ENCODE data around the gene SLIT3. TPM values are rescaled to one million over a fixed set of nuclear protein-coding genes. Genes with fewer than 3 reads are reported as not detected.
A peak's percentile ranks its signal among the peaks of the same experiment; 100 is the strongest.

Gene SLIT3
- total and polyA plus RNA-seq, 5 donors from 2014 or later: not detected

- Histone ChIP-seq H3K27ac (ENCODE audit: insufficient read depth, low read length, poor library complexity, severe bottlenecking) (no peak overlapping the region), H3K27me3 (ENCODE audit: control insufficient read depth, insufficient read depth, low read length) (no peaks in the 10 kb centered on the region), H3K36me3 (ENCODE audit: control insufficient read depth, insufficient read depth, low read length) (no peaks in the 10 kb centered on the region), H3K4me1 (ENCODE audit: control insufficient read depth, insufficient read depth, low read length, poor library complexity, severe bottlenecking) (no peaks in the 10 kb centered on the region), H3K9me3 (ENCODE audit: control insufficient read depth in 2 of 2, low read length in 2 of 2) (no peaks in the 10 kb centered on the region), H3K4me3 (ENCODE audit: low read depth, low read length) (no peak overlapping the region)
- no peaks in the 10 kb centered on the region for H3K36me3 Mint-ChIP-seq
- DNase-seq (no peak), ATAC-seq (ENCODE audit: low read depth in 2 of 2) (no peak)
- H3K4me1 Mint-ChIP-seq: no peaks in the 10 kb centered on the region
- no peak overlapping the region for H3K4me3 Mint-ChIP-seq
- no peak overlapping the region for H3K27ac Mint-ChIP-seq
- no peaks in the 10 kb centered on the region for H3K9me3 Mint-ChIP-seq
- H3K27me3 Mint-ChIP-seq: peaks cover 10% of the 10 kb centered on the region
Measured at GRCh38 chr5:168939887-168940544, 360.9 kb downstream of the SLIT3 start.

- H3K4me1 ChIP-seq (ENCODE audit: control insufficient read depth, insufficient read depth, low read length, poor library complexity, severe bottlenecking): no peaks in the 10 kb centered on the region
- no peaks in the 10 kb centered on the region for H3K36me3 ChIP-seq (ENCODE audit: control insufficient read depth, insufficient read depth, low read length)
- no peak overlapping the region for H3K27ac ChIP-seq (ENCODE audit: insufficient read depth, low read length, poor library complexity, severe bottlenecking)
- Mint-ChIP-seq H3K36me3 (no peaks in the 10 kb centered on the region), H3K4me1 (no peaks in the 10 kb centered on the region), H3K27me3 (peaks cover 10% of the 10 kb centered on the region), H3K27ac (peak overlapping the region in 1 of 3 donors; percentile 28), H3K9me3 (no peaks in the 10 kb centered on the region), H3K4me3 (no peak overlapping the region)
- H3K27me3 ChIP-seq (ENCODE audit: control insufficient read depth, insufficient read depth, low read length): no peaks in the 10 kb centered on the region
- H3K4me3 ChIP-seq (ENCODE audit: low read depth, low read length): no peak overlapping the region
- no peak for DNase-seq
- ATAC-seq (ENCODE audit: low read depth in 2 of 2): no peak
- no peaks in the 10 kb centered on the region for H3K9me3 ChIP-seq (ENCODE audit: control insufficient read depth in 2 of 2, low read length in 2 of 2)
Measured at GRCh38 chr5:168939156-168939800, 361.7 kb downstream of the SLIT3 start.

- no peak overlapping the region for H3K27ac Mint-ChIP-seq
- no peaks in the 10 kb centered on the region for H3K36me3 Mint-ChIP-seq
- no peaks in the 10 kb centered on the region for H3K36me3 ChIP-seq (ENCODE audit: control insufficient read depth, insufficient read depth, low read length)
- no peak for DNase-seq
- H3K27me3 Mint-ChIP-seq: peaks cover 7% of the 10 kb centered on the region
- no peak overlapping the region for H3K27ac ChIP-seq (ENCODE audit: insufficient read depth, low read length, poor library complexity, severe bottlenecking)
- ATAC-seq (ENCODE audit: low read depth in 2 of 2): no peak
- no peak overlapping the region for H3K4me3 Mint-ChIP-seq
- no peaks in the 10 kb centered on the region for H3K4me1 Mint-ChIP-seq
- no peaks in the 10 kb centered on the region for H3K4me1 ChIP-seq (ENCODE audit: control insufficient read depth, insufficient read depth, low read length, poor library complexity, severe bottlenecking)
- no peaks in the 10 kb centered on the region for H3K27me3 ChIP-seq (ENCODE audit: control insufficient read depth, insufficient read depth, low read length)
- H3K9me3 Mint-ChIP-seq: peaks cover 0 to 5% (median 0%) of the 10 kb centered on the region in 7 donors
- no peak overlapping the region for H3K4me3 ChIP-seq (ENCODE audit: low read depth, low read length)
- no peaks in the 10 kb centered on the region for H3K9me3 ChIP-seq (ENCODE audit: control insufficient read depth in 2 of 2, low read length in 2 of 2)
Measured at GRCh38 chr5:168936511-168936910, 364.4 kb downstream of the SLIT3 start.

GRCh38 chr5:168935183-168935582, 365.8 kb downstream of the SLIT3 start:
- Mint-ChIP-seq H3K4me1 (no peaks in the 10 kb centered on the region), H3K9me3 (peaks cover 0 to 7% (median 0%) of the 10 kb centered on the region in 7 donors), H3K27ac (no peak overlapping the region), H3K4me3 (no peak overlapping the region), H3K27me3 (peaks cover 7% of the 10 kb centered on the region), H3K36me3 (no peaks in the 10 kb centered on the region)
- ATAC-seq (ENCODE audit: low read depth in 2 of 2) (no peak), DNase-seq (no peak)
- Histone ChIP-seq H3K4me1 (ENCODE audit: control insufficient read depth, insufficient read depth, low read length, poor library complexity, severe bottlenecking) (no peaks in the 10 kb centered on the region), H3K9me3 (ENCODE audit: control insufficient read depth in 2 of 2, low read length in 2 of 2) (no peaks in the 10 kb centered on the region), H3K4me3 (ENCODE audit: low read depth, low read length) (no peak overlapping the region), H3K27me3 (ENCODE audit: control insufficient read depth, insufficient read depth, low read length) (no peaks in the 10 kb centered on the region), H3K36me3 (ENCODE audit: control insufficient read depth, insufficient read depth, low read length) (no peaks in the 10 kb centered on the region), H3K27ac (ENCODE audit: insufficient read depth, low read length, poor library complexity, severe bottlenecking) (no peak overlapping the region)

- Mint-ChIP-seq H3K27ac (no peak overlapping the region), H3K36me3 (no peaks in the 10 kb centered on the region), H3K9me3 (peaks cover 0 to 7% (median 0%) of the 10 kb centered on the region in 7 donors), H3K4me1 (no peaks in the 10 kb centered on the region), H3K27me3 (peaks cover 7% of the 10 kb centered on the region), H3K4me3 (no peak overlapping the region)
- ATAC-seq (ENCODE audit: low read depth in 2 of 2) (no peak), DNase-seq (no peak)
- Histone ChIP-seq H3K9me3 (ENCODE audit: control insufficient read depth in 2 of 2, low read length in 2 of 2) (no peaks in the 10 kb centered on the region), H3K27ac (ENCODE audit: insufficient read depth, low read length, poor library complexity, severe bottlenecking) (no peak overlapping the region), H3K4me3 (ENCODE audit: low read depth, low read length) (no peak overlapping the region), H3K27me3 (ENCODE audit: control insufficient read depth, insufficient read depth, low read length) (no peaks in the 10 kb centered on the region), H3K36me3 (ENCODE audit: control insufficient read depth, insufficient read depth, low read length) (no peaks in the 10 kb centered on the region), H3K4me1 (ENCODE audit: control insufficient read depth, insufficient read depth, low read length, poor library complexity, severe bottlenecking) (no peaks in the 10 kb centered on the region)
Measured at GRCh38 chr5:168934169-168934568, 366.8 kb downstream of the SLIT3 start.

GRCh38 chr5:168932400-168933189, 368.3 kb downstream of the SLIT3 start:
- no peak overlapping the region for H3K27ac ChIP-seq (ENCODE audit: insufficient read depth, low read length, poor library complexity, severe bottlenecking)
- no peaks in the 10 kb centered on the region for H3K9me3 ChIP-seq (ENCODE audit: control insufficient read depth in 2 of 2, low read length in 2 of 2)
- Mint-ChIP-seq H3K4me1 (no peaks in the 10 kb centered on the region), H3K36me3 (no peaks in the 10 kb centered on the region), H3K4me3 (no peak overlapping the region), H3K9me3 (peaks cover 0 to 7% (median 0%) of the 10 kb centered on the region in 7 donors), H3K27me3 (peaks cover 7% of the 10 kb centered on the region), H3K27ac (no peak overlapping the region)
- H3K4me1 ChIP-seq (ENCODE audit: control insufficient read depth, insufficient read depth, low read length, poor library complexity, severe bottlenecking): no peaks in the 10 kb centered on the region
- H3K4me3 ChIP-seq (ENCODE audit: low read depth, low read length): no peak overlapping the region
- DNase-seq: no peak
- no peaks in the 10 kb centered on the region for H3K27me3 ChIP-seq (ENCODE audit: control insufficient read depth, insufficient read depth, low read length)
- ATAC-seq (ENCODE audit: low read depth in 2 of 2): no peak
- H3K36me3 ChIP-seq (ENCODE audit: control insufficient read depth, insufficient read depth, low read length): no peaks in the 10 kb centered on the region

GRCh38 chr5:168931638-168932345, 369.1 kb downstream of the SLIT3 start:
- Mint-ChIP-seq H3K36me3 (no peaks in the 10 kb centered on the region), H3K4me1 (no peaks in the 10 kb centered on the region), H3K4me3 (no peak overlapping the region), H3K9me3 (peaks cover 0 to 7% (median 0%) of the 10 kb centered on the region in 7 donors), H3K27me3 (peaks cover 6% of the 10 kb centered on the region), H3K27ac (no peak overlapping the region)
- H3K9me3 ChIP-seq (ENCODE audit: control insufficient read depth in 2 of 2, low read length in 2 of 2): no peaks in the 10 kb centered on the region
- H3K27ac ChIP-seq (ENCODE audit: insufficient read depth, low read length, poor library complexity, severe bottlenecking): no peak overlapping the region
- H3K4me3 ChIP-seq (ENCODE audit: low read depth, low read length): no peak overlapping the region
- no peaks in the 10 kb centered on the region for H3K27me3 ChIP-seq (ENCODE audit: control insufficient read depth, insufficient read depth, low read length)
- DNase-seq (no peak), ATAC-seq (ENCODE audit: low read depth in 2 of 2) (no peak)
- no peaks in the 10 kb centered on the region for H3K36me3 ChIP-seq (ENCODE audit: control insufficient read depth, insufficient read depth, low read length)
- H3K4me1 ChIP-seq (ENCODE audit: control insufficient read depth, insufficient read depth, low read length, poor library complexity, severe bottlenecking): no peaks in the 10 kb centered on the region

Measured in CD4-positive, CD25-positive, alpha-beta regulatory T cell (primary cell).